HuH-7.5 (cell line): ENCODE measurements around the gene ITGA2B.
"Not testable (repeated sequence)": the region's sequence is repeated elsewhere in the genome, so short reads cannot be mapped to it uniquely, and the experiment has no call there.

Experiments
- DNase-seq: peaks from one replicate; pipeline ENCODE4 v3.0.0; 2011; ENCODE audit warnings: low spot score

ITGA2B gene

GRCh38 chr17:44389281-44389680 is at the start of gene ITGA2B:
Gene ITGA2B, minus strand, starts transcription at chr17:44389649. Its CDS starts 176 bp downstream, at chr17:44389473.
- DNase-seq: no peak

GRCh38 chr17:44439168-44439567 is 49.7 kb upstream of the ITGA2B start:
- no peak for DNase-seq

- no peak for DNase-seq
These were observed 49.2 kb upstream of the ITGA2B start for GRCh38 chr17:44438636-44439035.

GRCh38 chr17:44436336-44436735 is 46.9 kb upstream of the ITGA2B start:
- no peak for DNase-seq

GRCh38 chr17:44432254-44433157 is 43.1 kb upstream of the ITGA2B start:
- DNase-seq: no peak

GRCh38 chr17:44424828-44425461 is 35.5 kb upstream of the ITGA2B start:
- DNase-seq: no peak

- no peak for DNase-seq
These were observed 28.1 kb upstream of the ITGA2B start for GRCh38 chr17:44417553-44417952.

- no peak for DNase-seq
These were observed 27.3 kb upstream of the ITGA2B start for GRCh38 chr17:44416558-44417289.

GRCh38 chr17:44414394-44415155 is 25.1 kb upstream of the ITGA2B start:
- DNase-seq: no peak

GRCh38 chr17:44409309-44410028 is 20.0 kb upstream of the ITGA2B start:
- DNase-seq: no peak

- DNase-seq: no peak
These were observed 19.3 kb upstream of the ITGA2B start for GRCh38 chr17:44408786-44409185.

- no peak for DNase-seq
These were observed 13.2 kb upstream of the ITGA2B start for GRCh38 chr17:44402564-44403172.

GRCh38 chr17:44400226-44400847 is 10.9 kb upstream of the ITGA2B start:
- DNase-seq: no peak

- no peak for DNase-seq
These were observed 9.5 kb upstream of the ITGA2B start for GRCh38 chr17:44398692-44399691.

GRCh38 chr17:44397479-44398440 is 8.3 kb upstream of the ITGA2B start:
- no peak for DNase-seq

GRCh38 chr17:44396946-44397345 is 7.5 kb upstream of the ITGA2B start:
- DNase-seq: no peak

GRCh38 chr17:44394833-44395232 is 5.4 kb upstream of the ITGA2B start:
- DNase-seq: no peak

- DNase-seq: not testable (repeated sequence)
These were observed 4.7 kb upstream of the ITGA2B start for GRCh38 chr17:44394112-44394511.
